ENCODE measurements around the gene SERPINA1.
"Not testable (repeated sequence)": the region's sequence is repeated elsewhere in the genome, so short reads cannot be mapped to it uniquely, and the experiment has no call there.

SERPINA1 gene

DNA sequence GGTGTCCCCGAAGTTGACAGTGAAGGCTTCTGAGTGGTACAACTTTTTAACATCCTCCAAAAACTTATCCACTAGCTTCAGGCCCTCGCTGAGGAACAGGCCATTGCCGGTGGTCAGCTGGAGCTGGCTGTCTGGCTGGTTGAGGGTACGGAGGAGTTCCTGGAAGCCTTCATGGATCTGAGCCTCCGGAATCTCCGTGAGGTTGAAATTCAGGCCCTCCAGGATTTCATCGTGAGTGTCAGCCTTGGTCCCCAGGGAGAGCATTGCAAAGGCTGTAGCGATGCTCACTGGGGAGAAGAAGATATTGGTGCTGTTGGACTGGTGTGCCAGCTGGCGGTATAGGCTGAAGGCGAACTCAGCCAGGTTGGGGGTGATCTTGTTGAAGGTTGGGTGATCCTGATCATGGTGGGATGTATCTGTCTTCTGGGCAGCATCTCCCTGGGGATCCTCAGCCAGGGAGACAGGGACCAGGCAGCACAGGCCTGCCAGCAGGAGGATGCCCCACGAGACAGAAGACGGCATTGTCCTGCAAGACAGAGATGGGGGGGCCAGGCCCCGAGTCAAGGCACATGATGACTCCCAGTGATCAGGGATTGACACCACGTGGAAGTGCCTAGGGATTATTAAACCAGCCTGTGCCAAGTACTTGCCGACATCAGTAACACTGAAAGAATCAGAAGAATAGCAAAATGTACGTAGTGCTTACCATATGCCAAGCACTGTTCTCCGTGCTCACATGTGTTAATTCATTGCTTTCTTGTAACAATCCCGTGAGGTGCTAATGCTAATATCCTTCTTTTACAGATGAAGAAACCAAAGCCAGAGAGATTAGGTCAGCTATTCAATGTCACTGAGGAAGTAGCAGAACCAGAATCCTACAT is 5.4 kb downstream of the SERPINA1 start:
- DNase-seq = no peak

DNA sequence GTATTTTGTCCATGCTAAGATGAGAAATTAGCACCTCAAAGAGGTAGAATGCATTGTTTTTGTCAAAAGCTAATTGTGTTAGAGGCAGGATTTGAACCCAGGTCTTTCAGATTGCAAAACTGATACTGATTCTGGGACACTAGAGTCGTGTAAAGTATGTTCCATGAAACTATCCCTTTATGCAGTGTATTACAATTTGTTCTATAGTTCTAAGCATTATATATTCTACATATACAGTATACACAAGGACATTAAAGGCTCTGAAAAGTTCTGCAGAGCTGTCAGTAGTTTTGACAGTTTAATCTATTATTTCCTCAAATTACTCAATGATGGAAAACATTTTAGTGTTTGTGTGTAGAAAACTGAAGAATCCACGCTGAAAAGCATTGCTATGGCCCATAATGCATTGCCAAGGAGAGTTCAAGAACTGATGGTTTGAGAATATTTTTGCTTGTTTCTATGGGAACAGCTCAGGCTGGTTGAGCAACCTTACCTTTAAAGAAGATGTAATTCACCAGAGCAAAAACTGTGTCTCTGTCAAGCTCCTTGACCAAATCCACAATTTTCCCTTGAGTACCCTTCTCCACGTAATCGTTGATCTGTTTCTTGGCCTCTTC is 6.2 kb downstream of the SERPINA1 start:
- no peak for DNase-seq

DNA sequence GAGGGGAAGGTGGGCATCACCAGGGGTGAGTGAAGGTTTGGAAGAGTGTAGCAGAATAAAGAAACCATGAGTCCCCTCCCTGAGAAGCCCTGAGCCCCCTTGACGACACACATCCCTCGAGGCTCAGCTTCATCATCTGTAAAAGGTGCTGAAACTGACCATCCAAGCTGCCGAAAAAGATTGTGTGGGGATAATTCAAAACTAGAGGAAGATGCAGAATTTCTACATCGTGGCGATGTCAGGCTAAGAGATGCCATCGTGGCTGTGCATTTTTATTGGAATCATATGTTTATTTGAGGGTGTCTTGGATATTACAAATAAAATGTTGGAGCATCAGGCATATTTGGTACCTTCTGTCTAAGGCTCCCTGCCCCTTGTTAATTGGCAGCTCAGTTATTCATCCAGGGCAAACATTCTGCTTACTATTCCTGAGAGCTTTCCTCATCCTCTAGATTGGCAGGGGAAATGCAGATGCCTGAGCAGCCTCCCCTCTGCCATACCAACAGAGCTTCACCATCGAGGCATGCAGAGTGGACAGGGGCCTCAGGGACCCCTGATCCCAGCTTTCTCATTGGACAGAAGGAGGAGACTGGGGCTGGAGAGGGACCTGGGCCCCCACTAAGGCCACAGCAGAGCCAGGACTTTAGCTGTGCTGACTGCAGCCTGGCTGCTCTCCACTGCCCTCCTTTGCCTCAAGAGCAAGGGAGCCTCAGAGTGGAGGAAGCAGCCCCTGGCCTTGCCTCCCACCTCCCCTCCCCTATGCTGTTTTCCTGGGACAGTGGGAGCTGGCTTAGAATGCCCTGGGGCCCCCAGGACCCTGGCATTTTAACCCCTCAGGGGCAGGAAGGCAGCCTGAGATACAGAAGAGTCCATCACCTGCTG is 7.0 kb downstream of the SERPINA1 start:
- no peak for DNase-seq

DNA sequence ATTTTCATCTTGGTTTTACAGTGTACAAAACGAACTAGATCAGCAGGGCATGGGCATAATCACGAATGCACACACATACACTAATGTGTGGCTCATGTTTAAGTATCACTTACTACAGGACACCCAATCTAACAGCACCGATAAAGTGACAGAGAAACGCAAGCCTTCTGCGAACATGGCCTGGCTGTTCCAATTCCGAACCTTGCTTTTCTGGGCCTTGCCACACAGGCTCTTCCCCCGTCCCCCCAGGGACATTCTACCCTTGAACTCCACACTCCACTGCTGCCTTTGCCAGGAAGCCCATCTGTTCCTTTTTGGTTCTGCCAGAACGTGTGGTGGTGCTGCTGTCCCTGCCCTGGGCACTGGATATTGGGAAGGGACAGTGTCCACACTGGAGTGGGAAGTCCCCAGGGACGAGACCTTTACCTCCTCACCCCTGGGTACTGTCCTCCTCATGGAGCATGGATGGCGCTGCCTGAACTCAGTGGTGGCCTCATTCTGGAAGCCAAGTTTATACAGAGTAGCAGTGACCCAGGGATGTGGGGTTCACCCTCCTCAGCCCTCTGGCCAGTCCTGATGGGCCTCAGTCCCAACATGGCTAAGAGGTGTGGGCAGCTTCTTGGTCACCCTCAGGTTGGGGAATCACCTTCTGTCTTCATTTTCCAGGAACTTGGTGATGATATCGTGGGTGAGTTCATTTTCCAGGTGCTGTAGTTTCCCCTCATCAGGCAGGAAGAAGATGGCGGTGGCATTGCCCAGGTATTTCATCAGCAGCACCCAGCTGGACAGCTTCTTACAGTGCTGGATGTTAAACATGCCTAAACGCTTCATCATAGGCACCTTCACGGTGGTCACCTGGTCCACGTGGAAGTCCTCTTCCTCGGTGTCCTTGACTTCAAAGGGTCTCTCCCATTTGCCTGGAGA is 7.9 kb downstream of the SERPINA1 start:
- DNase-seq = peak in 1 of 5 donors; percentile 19

DNA sequence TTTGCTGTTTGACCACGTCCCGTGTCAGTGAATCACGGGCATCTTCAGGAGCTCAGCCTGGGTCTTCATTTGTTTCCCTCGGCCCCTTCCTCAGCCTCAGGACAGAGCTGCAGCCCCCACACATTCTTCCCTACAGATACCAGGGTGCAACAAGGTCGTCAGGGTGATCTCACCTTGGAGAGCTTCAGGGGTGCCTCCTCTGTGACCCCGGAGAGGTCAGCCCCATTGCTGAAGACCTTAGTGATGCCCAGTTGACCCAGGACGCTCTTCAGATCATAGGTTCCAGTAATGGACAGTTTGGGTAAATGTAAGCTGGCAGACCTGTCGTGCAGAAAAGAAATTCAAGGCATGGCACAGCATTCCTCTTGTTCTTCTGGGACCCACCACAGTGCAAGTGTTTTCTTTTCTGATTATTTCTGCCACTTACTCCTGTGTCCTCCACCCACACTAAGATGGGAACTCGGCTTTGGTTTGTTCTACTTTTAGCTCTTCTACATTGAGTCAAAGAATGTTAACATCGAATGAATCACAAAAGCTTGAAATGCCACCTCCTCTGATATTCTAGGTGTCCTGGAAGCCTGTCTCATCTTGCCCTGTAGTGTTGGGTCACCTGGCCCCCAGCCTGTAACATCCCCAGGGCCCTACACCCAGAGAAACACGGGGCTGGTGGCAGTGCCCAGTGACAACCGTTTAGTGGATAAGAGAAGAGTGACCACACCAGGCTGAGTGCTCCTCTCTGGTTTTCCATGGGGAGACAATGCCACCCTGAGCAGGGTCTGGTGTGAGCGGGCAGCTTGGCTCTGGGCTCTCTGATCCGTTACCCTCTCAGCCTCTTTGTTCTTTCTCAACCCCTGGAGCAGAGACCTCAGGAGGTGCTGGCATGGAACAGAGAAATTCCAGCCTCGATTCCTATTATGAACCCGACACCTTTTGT is 8.8 kb downstream of the SERPINA1 start:
- no peak for DNase-seq

DNA sequence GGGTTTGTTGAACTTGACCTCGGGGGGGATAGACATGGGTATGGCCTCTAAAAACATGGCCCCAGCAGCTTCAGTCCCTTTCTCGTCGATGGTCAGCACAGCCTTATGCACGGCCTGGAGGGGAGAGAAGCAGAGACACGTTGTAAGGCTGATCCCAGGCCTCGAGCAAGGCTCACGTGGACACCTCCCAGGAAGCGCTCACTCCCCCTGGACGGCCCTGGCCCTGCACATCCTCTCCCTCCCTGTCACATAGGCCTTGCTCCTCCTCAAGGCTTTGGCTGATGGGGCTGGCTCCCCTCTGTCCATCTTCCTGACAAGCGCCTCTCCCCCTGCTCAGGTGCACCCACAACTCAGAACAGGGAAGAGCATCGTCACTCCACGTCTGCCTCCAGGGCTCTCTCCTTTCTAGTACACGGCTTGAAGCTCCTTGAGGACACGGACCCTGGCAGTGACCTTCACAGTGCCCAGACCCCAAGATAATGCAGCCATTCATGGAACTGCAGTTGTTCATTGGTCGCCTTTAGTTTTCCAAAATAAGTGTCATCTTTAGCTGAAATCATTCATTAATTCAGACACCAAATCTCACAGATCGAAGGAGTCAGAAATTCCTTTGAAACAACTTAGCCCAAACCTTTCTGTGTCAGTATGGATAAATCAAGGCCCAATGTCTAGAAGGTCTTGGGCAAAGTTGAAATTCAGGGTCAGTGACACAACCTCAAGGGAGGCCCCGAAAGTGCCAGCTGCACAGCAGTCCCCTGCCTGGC is 9.7 kb downstream of the SERPINA1 start:
- no peak for DNase-seq

DNA sequence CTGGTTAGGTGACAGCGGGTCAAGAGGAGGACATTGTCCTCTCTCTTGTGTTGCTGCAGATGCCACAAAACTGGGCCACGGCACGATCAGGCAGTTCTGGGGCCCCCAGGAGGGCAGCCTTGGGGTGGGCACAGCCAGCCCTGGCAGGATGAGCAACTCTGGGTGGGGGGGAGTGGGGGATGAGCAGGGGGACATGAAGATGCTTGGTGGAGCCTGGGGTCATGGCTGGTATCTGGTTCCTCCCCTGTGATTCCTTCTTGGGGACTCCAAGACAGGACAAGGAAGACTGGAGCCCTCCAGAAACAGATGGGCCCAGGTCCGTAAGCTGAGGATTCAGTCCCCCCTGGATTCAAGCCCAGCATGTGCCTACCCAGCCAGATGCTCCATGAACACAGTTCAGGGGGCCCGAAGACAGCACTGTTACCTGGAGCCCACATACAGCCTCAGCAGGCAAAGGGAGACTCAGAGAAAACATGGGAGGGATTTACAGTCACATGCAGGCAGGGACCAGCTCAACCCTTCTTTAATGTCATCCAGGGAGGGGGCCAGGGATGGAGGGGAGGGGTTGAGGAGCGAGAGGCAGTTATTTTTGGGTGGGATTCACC is 10.4 kb downstream of the SERPINA1 start:
- no peak for DNase-seq

DNA sequence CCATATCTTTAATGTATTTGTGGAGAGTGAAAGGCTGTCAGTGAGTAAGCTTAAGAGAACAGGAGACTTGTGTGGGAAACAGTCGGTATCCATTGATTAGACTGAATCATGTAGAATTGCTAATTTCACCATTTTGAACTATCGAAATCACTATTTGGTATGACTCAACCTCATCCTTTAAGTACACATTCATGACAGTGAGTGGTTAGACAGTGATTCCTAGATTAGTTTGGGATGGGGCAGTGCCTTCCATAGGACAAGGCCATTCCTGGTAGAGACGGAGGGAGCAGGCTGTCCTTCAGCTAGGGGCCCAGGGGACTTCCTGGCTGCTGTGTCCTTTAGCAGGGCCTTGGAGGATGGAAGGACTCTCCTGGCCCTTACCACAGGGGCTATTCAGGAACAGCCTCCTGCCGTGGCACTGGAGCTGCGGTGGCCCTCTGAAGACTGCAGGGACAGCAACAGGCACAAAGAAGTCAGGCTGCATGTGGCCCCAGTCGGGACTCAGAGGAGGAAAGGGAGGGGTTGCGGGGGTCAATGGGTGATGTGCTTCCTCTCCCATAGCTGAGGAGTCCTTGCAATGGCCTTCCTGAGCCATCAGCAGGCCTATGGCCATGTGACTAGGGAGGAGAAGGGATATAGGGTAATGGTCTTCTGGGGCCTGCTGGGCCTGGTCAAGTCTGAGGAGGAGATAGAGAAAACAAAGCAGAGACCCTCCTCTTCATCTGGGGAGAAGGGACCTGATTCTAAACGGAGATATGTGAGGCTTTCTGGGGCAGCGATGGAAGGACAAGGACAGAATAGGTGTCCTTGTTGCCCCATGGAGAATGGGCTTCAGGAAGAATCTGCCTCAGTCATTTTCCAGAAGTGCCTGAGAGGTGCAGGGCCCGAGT is 11.2 kb downstream of the SERPINA1 start:
- no peak for DNase-seq

DNA sequence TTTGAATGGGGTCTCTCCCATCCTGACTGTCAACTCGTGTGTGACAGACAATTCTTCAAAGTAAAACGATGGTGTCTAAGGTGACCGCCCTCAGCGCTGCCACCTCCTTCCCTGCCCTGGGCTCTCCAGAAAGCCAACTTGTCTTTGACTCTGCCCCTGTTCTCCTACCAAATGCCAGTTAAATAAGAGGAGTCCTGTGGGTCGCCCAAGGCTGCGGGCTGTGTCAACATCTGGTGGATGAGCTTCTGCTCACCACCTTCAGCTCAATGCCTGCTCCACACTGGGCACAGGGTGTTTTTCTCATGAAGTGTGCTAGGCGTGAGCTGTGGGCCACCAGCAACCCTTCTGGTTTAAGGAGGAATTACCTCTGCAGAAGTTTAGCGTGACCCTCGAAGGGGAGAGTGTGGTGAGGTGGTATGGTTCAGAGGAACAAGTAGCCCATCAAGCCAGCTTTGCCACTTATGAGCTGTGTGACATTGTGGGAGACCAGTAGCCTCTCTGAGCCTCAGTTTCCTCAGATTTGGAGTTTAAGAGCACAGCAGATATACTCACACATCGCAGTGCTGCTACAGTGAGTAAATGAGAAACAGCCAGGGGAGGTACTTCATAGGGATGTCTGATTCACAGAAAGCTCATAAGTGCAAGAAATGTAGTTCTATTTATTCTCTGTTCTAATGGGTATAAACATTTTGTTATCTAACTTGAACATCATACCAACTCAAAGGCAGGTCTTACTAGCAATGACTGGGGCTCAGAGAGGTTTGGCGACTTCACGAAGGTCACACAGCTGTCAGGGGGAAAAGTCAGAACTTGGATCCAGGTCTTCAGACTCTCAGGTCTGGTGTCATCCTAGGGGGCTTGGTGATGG is 12.1 kb downstream of the SERPINA1 start:
- no peak for DNase-seq

DNA sequence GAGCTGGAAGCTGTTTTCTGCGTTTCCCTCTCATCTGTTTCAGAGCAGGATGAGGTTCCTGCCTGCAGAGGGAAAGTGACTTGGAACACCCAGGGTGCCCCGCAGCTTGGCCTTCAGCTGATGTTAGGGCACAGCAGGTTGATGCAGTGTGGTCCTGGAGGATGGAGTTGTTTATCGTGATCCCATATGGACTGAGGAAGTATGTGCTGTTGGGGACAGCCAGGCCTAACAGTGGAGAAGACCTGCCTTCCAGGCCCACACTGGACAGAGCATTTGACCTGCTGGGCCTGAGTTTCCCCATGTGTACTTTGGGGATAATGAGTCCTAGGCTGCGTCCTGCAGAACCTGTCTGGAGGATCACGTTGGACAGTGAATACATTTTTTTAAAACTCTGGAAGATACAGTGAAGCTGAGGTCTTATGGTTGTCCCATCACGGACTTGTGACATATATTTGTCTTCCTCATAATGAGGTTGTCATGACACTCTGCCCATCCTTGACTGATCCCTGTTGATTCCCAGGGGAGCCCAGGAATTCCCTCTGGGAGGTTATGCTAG is 12.8 kb downstream of the SERPINA1 start:
- no peak for DNase-seq

DNA sequence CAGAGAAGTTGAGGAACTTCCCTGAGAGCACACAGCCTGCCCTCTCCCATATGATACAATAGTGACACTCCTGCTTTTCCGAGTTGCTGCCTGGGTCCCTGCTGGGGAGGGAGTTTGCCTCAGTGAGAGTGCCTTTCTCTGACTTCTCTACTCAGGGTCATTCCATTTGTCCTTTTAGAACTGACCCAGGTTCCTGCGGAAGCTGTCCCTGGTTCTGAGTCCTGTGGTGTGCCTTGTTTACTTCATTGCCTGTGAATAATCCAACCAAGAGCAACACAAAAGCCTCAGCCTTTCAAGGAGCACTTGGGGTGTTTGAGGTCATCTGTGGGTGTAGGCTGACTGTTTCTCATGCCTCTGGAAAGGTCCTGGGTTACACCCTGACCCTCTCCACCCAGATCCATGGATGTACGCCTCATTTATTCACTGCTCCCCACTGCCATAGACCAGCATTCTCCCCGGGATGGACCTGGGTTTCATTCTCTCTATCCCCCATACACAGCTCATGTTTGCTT is 13.6 kb downstream of the SERPINA1 start:
- no peak for DNase-seq

DNA sequence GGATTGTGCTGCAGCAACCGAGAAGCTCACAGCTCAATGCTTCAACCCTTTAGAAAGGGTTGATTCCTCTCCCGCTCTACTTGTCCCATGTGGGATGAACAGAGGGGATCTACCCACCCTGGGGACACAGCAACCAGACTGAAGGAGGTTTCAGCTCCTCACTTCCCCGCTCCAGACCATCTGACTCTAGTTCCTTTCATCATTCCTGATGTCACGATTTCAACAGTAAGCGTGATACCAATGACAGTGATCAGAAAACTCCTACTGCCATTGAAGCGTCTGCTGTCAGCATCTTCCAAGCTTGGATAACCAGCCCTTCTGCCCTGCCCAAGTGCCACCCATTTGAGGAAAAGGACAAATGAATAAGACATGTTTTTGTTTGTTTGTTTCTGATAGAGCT is 14.3 kb downstream of the SERPINA1 start:
- DNase-seq = no peak

DNA sequence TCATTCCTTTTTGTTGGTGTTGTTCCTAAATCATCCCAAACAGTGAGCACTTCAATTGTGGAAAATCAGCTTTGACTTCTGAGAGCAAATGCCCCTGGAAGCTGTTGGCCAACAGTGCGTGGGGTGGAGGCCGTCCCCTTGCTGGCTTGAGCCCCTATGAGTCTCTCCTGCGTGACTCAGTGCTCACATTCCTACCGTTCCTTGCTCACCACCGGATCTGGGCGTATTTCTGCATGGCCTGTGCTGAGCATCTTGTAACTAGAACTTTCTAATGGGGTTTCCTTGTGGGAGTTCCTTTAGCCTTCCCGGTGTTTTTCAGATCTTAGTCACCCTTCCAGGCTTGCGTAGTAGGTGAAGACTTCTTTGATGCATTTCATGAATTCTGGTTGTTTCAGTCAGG is 14.7 kb downstream of the SERPINA1 start:
- no peak for DNase-seq

DNA sequence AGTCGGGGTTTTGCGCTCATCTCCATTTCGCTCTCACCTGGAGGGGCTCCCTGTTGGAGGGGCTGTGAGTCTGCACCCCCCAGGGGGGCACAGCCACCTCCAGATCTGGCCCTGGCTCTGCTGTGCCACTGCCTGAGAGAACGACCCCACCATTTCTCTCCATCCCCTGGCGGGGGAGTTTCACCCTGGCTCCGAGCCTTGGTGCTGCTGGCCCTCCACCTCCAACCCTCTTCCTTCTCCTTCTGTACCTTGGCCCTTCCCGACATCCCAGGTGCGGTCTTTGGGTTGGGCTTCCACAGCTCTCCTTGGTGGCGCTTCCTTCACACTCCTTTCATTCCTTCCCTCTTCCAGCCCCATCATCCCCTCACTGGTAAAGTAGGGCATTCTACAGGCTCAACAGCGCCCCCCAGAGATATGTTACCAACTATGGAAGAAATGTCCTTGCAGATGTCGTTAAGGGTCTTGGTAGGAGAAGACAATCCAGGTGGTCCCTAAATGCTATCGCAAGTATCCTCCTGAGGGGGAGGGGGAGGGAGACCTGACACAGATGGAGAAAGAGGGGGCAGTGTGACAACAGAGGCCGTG is 16.3 kb downstream of the SERPINA1 start:
- DNase-seq = no peak

DNA sequence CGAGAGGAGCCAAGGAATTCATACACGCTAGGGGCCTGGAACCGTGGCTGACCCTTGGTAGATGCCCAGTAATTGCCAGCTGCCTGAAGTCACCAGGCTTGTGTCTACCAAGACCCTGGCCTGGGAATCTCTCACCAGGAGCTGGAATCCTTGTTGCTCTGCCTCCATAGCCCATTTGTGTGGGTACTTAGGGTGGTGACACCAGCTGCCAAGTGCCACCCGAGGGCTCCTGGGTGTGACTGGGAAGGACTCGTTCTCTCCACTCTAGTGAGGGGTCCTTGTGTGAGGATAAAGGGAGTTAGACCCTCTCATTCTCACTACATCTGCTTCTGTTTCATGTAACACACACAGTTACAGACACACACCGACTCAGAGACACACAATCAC is 17.9 kb downstream of the SERPINA1 start:
- no peak for DNase-seq

DNA sequence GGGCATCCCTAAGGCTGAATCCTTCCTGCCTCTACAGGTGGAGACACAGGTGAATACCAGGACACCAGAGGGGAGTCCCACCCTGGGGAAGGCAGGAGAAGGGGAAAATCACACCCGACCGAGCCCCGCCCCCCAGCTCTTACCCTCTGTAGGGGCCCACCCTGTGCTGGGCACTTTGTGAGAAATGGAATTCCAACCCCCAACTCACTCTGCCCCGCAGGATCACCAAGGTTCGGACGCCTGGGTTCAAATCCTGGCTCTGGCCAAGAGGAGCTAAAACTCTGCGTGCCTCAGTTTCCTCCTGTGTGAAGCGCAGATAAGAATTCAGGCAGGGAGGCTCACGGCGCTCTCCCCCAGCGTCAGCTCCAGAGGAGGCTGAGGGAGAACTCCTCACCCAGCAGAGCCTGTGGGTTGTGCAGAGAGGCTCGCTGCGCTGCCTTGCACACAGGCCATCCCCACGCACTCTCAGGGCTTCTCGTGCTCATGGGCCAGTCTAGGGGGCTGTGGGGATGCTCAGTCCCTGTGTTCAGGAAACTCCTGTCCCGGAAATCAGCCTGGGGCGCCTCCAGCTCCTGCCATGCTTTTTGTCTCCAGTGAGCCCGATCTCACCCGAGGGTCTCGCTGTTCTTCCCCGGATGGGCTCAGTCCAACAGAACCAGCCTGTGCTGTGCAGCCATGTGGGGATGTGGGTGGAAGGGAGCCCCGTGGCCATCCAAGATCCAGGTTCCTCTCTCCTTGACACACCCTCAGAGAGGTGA is 18.5 kb downstream of the SERPINA1 start:
- not testable (repeated sequence) for DNase-seq
